ENCODE data around the gene CCDC97. TPM values are rescaled to one million over a fixed set of nuclear protein-coding genes. Genes with fewer than 3 reads are reported as not detected.

CCDC97 gene
- total RNA-seq, 1 experiment from 2014 or later = 25.5 TPM

DNA sequence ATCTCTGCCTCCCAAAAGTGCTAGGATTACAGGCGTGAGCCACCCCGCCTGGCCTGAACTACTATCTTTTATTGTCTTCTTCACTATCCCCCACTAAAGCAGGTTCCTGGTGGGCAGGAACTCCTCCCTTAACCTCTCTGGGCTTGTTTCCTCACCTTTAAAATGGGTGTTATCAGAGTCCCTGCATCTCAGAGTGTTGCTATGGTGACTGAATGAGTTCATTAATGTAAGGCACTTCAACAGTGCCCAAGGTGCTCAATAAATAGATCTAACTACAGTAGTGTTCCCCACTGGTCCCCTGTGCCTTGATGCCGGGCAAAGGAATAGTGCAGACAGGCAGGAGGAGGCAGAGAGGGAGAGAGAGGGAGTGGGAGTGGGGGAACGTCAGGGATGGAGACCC is 20.5 kb downstream of the CCDC97 start:
- ATAC-seq (no peak), DNase-seq (ENCODE audit: low read depth, low spot score) (no peak)
- POLR2A ChIA-PET = no interaction called here
- BruUV-seq (replicated peaks) = no TSS peak
- no peaks in the 10 kb centered on the region for H3K27me3 ChIP-seq (ENCODE audit: control insufficient read depth, insufficient read depth, low read length)
- H3K4me3 ChIP-seq (ENCODE audit: low read depth in 2 of 2, low read length in 2 of 2) = no peak overlapping the region
- no peaks in the 10 kb centered on the region for H3K9me3 ChIP-seq (ENCODE audit: control insufficient read depth, insufficient read depth, low read depth, low read length)
- intact Hi-C loops (cut with micrococcal nuclease; ENCODE audit: unreplicated experiment) = no loop called here
- in situ Hi-C loops (cut with HindIII; ENCODE audit: low pct_unique_long_range_greater_than_20kb, low sequenced_read_pairs) = no loop called here
- H3K4me1 ChIP-seq (ENCODE audit: control insufficient read depth, insufficient read depth, low read length) = peaks cover 21% of the 10 kb centered on the region
- TF ChIP-seq, protein P1, sequence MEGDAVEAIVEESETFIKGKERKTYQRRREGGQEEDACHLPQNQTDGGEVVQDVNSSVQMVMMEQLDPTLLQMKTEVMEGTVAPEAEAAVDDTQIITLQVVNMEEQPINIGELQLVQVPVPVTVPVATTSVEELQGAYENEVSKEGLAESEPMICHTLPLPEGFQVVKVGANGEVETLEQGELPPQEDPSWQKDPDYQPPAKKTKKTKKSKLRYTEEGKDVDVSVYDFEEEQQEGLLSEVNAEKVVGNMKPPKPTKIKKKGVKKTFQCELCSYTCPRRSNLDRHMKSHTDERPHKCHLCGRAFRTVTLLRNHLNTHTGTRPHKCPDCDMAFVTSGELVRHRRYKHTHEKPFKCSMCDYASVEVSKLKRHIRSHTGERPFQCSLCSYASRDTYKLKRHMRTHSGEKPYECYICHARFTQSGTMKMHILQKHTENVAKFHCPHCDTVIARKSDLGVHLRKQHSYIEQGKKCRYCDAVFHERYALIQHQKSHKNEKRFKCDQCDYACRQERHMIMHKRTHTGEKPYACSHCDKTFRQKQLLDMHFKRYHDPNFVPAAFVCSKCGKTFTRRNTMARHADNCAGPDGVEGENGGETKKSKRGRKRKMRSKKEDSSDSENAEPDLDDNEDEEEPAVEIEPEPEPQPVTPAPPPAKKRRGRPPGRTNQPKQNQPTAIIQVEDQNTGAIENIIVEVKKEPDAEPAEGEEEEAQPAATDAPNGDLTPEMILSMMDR (IDR thresholded peaks at IDR 0.05) = no peak
- TF ChIP-seq POLR2AphosphoS5 (IDR thresholded peaks at IDR 0.05; ENCODE audit: low read depth, low read length) = no peak
- TF ChIP-seq TCF7L2 (IDR thresholded peaks at IDR 0.05; ENCODE audit: low read depth, low read length) = no peak
- no peak for TF ChIP-seq REST (IDR thresholded peaks at IDR 0.05; ENCODE audit: insufficient read depth in 1 of 2, low read depth in 2 of 2, low read length in 1 of 2)
- TF ChIP-seq SIN3A (IDR thresholded peaks at IDR 0.05; ENCODE audit: borderline replicate concordance, insufficient read depth, low read depth, low read length) = no peak
- H3K36me3 ChIP-seq (ENCODE audit: control insufficient read depth, insufficient read depth, low read length) = no peaks in the 10 kb centered on the region
- no peak overlapping the region for H3K27ac ChIP-seq (ENCODE audit: low read length)
- CTCF ChIA-PET = no interaction called here

GRCh38 chr19:41330946-41331678 is 21.1 kb downstream of the CCDC97 start:
- ATAC-seq = no peak
- CTCF ChIA-PET = no interaction called here
- in situ Hi-C loops (cut with HindIII; ENCODE audit: low pct_unique_long_range_greater_than_20kb, low sequenced_read_pairs) (no loop called here), intact Hi-C loops (cut with micrococcal nuclease; ENCODE audit: unreplicated experiment) (no loop called here)
- no TSS peak for BruUV-seq (replicated peaks)
- POLR2A ChIA-PET = no interaction called here
- H3K27ac ChIP-seq (ENCODE audit: low read length) = no peak overlapping the region
- H3K36me3 ChIP-seq (ENCODE audit: control insufficient read depth, insufficient read depth, low read length) = no peaks in the 10 kb centered on the region
- no peaks in the 10 kb centered on the region for H3K27me3 ChIP-seq (ENCODE audit: control insufficient read depth, insufficient read depth, low read length)
- no peak for DNase-seq (ENCODE audit: low read depth, low spot score)
- H3K4me3 ChIP-seq (ENCODE audit: low read depth in 2 of 2, low read length in 2 of 2) = no peak overlapping the region
- H3K4me1 ChIP-seq (ENCODE audit: control insufficient read depth, insufficient read depth, low read length) = peaks cover 14% of the 10 kb centered on the region
- TF ChIP-seq TCF7L2 (IDR thresholded peaks at IDR 0.05; ENCODE audit: low read depth, low read length) (no peak), REST (IDR thresholded peaks at IDR 0.05; ENCODE audit: insufficient read depth in 1 of 2, low read depth in 2 of 2, low read length in 1 of 2) (no peak), SIN3A (IDR thresholded peaks at IDR 0.05; ENCODE audit: borderline replicate concordance, insufficient read depth, low read depth, low read length) (no peak), POLR2AphosphoS5 (IDR thresholded peaks at IDR 0.05; ENCODE audit: low read depth, low read length) (no peak)
- TF ChIP-seq, protein P1 (IDR thresholded peaks at IDR 0.05) = no peak
- no peaks in the 10 kb centered on the region for H3K9me3 ChIP-seq (ENCODE audit: control insufficient read depth, insufficient read depth, low read depth, low read length)
